GM19372 (cell line): ENCODE data around the gene PDLIM5.
"Not testable (repeated sequence)": the region's sequence is repeated elsewhere in the genome, so short reads cannot be mapped to it uniquely, and the experiment has no call there.

ENCODE experiments used
- ATAC-seq: cut with Tn5 transposase; IDR thresholded peaks from one replicate; pipeline ENCODE4 v1.9.1; 2021; ENCODE audit warnings: mild to moderate bottlenecking, low read depth, moderate library complexity; ENCODE audit not compliant: unreplicated experiment

PDLIM5 gene

DNA sequence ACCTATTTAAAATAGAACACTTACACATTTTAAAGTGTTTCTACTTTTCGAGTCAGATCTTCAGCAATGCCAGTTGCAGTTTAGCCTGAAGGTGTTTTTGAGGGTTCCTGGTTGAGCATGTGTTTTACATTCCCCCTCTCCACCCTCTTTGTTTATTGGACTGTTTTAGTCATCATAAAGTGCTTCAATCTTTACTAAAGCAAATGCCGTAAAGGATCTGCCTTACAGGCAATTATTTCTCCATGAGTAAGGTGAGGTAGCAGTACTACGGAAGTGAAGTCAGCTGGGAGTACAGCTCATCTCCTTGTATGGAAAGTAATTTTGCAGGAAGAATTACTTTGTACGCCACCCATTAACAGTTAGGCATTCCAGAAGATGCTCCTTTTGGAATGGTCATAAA is 36.9 kb downstream of the PDLIM5 start:
- no peak for ATAC-seq

- no peak for ATAC-seq
Observed at GRCh38 chr4:94489098-94489497, 37.4 kb downstream of the PDLIM5 start.

GRCh38 chr4:94490437-94490836 is 38.7 kb downstream of the PDLIM5 start:
- ATAC-seq: no peak

DNA sequence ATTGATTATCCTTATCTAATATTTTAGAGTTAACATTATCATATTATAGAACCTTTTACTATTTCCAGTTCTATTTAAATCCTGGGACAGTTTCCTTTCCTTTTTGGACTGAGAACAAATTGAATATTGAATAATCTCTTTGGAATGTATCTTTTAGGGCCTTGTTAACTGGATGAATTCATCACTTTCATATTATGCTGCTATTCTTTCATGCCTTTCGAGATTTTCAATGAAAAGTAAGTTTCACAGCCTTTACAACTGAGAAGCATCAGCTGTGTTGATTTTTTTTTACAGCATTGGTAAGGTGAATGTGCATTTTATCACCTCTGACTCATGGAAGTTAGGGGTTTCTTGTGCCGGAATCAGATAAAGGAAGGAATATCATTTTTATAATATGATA is 39.6 kb downstream of the PDLIM5 start:
- ATAC-seq: no peak

GRCh38 chr4:94495408-94495807 is 43.7 kb downstream of the PDLIM5 start:
- ATAC-seq: no peak

DNA sequence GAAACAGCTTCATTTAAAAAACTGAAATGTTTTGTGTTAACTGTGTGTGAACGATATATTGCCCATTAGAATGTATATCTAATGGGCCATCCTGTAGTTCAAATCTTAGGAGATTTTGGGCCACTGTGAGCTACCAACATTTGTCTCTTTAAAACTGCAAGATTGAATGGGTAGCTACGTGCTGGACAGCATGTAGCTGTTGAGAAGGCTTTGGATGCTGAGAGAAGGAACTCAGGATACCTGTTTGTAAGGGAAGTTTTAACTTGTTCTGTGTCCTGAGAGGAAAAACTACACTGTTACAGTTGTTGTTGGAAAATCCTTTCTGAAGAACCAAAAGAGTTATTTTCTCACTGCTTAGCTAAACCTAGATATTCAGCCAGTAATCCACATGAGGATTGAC is 45.9 kb downstream of the PDLIM5 start:
- no peak for ATAC-seq

DNA sequence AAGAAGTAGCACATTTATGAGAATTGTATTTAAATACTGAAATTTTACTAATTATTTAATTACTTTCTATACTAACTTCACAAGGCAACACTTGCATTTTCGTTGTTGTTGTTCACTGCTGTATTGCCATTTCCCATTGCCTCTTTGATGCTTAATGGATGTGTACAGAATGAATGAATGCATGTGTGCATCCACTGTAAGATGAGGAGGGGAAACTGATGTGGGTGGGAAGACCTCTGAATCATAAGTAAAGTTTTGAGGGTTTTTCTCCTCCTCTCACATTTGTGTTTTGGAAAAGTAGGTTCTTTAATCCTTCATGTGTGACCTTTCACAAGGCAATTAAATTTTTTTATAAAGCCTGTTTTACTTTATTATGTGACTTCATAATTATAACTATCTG is 46.8 kb downstream of the PDLIM5 start:
- no peak for ATAC-seq

- no peak for ATAC-seq
Observed at GRCh38 chr4:94500685-94501084, 48.9 kb downstream of the PDLIM5 start.

GRCh38 chr4:94504545-94504944 is 52.8 kb downstream of the PDLIM5 start:
- ATAC-seq: no peak

GRCh38 chr4:94506822-94507221 is 55.1 kb downstream of the PDLIM5 start:
- no peak for ATAC-seq

DNA sequence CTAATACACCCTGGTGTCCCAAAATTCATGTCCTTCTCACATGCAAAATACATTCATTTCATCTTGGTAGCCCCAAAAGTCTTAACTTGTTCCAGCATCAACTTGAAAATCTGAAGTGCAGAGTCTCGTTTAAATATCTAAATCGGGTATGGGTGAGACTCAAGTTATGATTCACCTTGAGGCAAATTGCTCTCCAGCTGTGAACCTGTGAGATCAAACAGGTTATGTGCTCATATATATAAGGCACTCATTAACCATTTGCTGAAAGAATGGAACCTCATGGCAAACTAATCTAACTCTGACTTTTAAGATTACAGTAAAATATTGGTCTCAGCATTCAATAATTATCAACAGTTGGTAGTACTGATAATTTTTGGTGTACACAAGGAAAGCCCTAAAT is 55.5 kb downstream of the PDLIM5 start:
- no peak for ATAC-seq

DNA sequence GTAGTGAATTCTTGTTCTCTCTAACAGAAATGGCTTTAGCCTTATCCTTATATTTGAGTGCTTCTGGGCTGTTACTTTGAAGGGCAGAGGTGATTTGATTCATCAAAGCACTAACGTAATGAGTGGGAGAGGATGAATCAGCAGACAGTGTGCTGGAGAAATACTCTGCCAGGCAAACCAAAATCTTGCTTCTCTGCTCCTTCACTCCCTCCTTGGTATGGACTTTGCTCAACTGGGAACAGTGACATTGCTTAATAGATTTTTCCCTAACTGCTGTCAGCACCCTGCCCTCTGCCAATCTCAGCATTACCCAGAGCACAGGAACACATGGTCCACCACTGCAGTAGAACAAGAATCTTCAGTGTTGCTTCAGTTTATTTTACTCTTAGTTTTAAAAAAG is 56.0 kb downstream of the PDLIM5 start:
- ATAC-seq: no peak

DNA sequence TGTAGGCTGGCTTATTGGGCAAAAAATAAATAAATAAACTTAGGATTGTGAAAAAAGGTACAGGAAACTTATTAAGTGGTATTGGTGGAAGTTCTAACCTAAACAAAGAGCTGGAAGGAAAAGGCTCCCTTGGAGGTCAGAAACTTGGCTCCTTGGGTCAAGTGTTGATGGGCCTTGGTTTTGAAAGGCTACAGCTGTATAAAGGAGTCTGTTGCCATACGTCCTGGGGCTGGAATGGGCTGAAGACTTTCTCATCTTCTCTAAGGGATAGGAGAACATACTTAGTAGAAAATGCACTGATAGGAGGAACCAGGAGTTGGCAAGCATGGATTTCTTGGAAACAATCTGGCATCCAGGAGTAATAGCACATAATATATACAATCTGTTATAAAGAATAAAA is 56.6 kb downstream of the PDLIM5 start:
- ATAC-seq: no peak

DNA sequence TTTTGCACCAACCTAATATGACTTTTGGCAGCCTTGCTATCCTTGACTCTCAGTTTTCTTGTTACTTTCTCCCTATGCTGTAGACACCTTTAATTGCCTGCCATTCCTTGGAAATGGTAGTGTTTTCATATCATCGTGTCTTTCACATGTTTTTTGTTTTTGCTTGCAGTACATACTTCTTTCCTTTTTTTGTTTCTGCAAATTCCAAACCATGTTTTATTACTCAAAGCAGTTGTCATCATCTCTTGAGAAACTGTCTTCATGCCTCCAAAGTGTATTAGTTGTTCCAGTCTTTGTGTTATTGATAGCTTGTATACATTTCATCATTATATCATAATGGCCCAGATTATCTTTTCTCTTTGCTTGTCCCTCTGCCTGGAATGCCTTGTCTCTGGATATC is 57.1 kb downstream of the PDLIM5 start:
- no peak for ATAC-seq

DNA sequence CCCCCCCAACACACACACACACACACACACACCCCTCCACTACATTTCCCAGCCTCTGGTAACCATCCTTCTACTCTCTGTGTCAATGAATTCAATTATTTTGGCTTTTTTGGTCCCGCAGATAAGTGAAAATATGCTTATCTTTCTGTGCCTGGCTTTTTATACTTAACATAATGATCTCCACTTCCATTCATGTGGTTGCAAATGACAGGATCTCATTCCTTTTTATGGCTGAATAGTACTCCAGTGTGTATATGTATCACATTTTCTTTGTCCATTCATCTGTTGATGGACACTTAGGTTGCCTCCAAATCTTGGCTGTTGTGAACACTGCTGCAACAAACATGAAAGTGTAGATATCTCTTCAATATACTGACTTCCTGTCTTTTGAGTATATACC is 59.8 kb downstream of the PDLIM5 start:
- ATAC-seq: no peak

GRCh38 chr4:94513532-94513931 is 61.8 kb downstream of the PDLIM5 start:
- not testable (repeated sequence) for ATAC-seq

GRCh38 chr4:94515365-94515764 is 63.6 kb downstream of the PDLIM5 start:
- no peak for ATAC-seq

- no peak for ATAC-seq
Observed at GRCh38 chr4:94516067-94516466, 64.3 kb downstream of the PDLIM5 start.

- no peak for ATAC-seq
Observed at GRCh38 chr4:94516999-94517398, 65.3 kb downstream of the PDLIM5 start.

- no peak for ATAC-seq
Observed at GRCh38 chr4:94517492-94517891, 65.8 kb downstream of the PDLIM5 start.

DNA sequence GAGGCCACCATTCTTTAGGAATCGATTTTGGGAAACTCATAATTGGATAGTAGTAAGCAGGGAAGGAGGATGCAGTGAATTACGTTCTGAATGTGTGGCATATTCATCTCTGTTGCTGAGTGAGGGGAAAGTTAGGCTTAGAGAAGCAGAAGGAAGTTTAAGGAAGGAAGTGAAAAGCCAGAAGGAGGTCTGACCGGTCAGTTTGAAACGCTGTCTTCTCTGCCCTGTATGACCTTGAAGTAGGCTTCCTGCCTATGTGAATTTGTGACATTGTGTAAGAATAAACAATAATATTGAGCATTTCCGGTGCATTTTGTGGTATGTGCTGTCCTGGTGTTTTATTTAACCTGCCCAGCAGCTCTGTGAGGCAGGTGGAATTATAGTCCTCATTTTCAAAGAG is 67.3 kb downstream of the PDLIM5 start:
- peak; percentile 58 for ATAC-seq

- ATAC-seq: peak; percentile 48
Observed at GRCh38 chr4:94519925-94520789, 68.4 kb downstream of the PDLIM5 start.
